Fibroblast of pulmonary artery (primary cell): Measurements from ENCODE around the gene SPOCK1.

Source experiments
- DNase-seq: peaks from one replicate; pipeline ENCODE4 v3.0.0-alpha.2; 2010; ENCODE audit warnings: low read depth
- H3K4me3 ChIP-seq: replicated peaks from 2 replicates; pipeline ENCODE4 v1.5.1; 2011; ENCODE audit warnings: low read depth, mild to moderate bottlenecking, control low read depth, low read length, moderate library complexity
- CTCF ChIP-seq: IDR thresholded peaks from 2 replicates; pipeline ENCODE4 v1.5.1; 2011; ENCODE audit warnings: mild to moderate bottlenecking, control low read depth, low read length, inconsistent platforms; ENCODE audit errors: missing control alignments

SPOCK1 gene

DNA sequence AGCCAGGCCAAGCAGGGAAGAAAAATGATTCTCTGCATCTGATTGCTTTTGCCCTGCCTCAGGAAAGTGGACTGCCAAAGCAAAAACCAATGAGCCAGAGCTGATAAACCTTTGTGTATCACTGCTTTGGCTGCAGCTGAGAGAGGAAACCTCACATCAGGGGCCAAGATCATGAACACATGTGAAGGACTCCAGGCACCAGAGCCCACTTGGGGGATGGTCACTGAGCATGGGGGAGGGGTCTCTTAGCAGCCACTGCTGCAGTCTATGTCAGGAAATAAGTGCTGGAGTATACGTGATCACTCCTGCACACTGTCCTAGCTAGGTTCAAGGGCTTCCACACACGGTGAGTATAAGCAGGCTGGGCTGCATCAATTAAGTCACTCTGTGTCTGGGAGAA, 229.9 kb downstream of the SPOCK1 start:
- TF ChIP-seq CTCF = no peak
- DNase-seq = no peak

DNA sequence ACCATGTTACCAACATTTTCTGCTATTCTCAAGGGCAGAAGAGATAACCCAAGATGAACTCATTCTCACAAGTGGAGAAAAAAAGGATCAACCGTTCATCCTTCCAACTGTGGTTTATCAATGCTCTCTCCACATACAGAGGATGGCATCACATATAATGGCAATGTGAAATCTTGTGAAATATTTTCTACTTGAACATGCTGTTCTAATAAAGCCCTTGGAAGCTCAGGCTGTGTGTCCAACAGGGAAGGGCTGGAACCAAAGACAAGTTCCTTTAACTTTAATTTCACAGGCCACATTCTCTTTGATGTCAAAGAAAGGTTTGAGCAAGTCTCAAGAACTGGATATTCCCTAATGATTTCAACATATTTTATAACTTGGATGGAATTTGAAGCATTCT, 230.5 kb downstream of the SPOCK1 start:
- H3K4me3 ChIP-seq = no peak overlapping the region
- DNase-seq = no peak
- TF ChIP-seq CTCF = no peak

More for the DNA sequence above, 229.9 kb downstream of the SPOCK1 start:
- H3K4me3 ChIP-seq = no peak overlapping the region

DNA sequence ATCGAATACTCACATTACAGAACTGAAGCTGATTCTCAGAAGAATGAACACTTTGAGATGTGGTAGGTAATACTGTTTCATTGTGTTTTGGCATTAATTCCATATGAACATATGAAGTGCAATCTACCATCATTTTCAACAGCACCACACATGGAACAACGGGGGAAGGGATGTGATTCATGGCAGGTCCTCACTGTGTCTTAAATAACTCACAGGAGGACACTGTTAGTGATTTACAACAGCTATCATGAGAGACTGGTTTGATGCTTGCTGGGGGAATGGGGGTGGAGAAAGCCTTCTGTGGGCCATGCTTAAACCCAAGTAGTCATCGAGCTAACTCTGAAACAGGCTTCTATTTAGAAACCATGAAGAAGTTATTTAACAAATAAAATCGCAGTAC, 232.9 kb downstream of the SPOCK1 start:
- TF ChIP-seq CTCF = no peak
- no peak overlapping the region for H3K4me3 ChIP-seq
- DNase-seq = no peak

- no peak overlapping the region for H3K4me3 ChIP-seq
- no peak for TF ChIP-seq CTCF
- DNase-seq = no peak
Observed at GRCh38 chr5:137265457-137265856, 233.7 kb downstream of the SPOCK1 start.

DNA sequence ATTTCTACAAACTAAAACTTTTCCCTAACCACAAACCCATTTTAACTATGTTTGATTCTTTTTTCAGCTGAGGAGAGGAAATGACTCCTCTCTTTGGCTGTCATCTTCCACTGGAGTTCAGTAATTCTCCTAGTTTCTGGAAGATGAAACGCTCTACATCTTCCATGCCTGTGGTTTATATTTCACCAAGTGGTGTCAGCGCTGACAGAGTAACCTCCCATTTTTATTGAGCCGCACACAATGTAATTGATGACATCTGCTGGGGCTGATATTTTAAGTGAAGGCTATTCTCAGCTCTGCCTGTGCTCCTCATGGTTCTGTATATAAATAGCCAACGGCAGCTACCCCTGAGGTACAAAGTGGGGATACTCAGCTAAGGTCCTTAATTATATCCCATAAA, 234.6 kb downstream of the SPOCK1 start:
- TF ChIP-seq CTCF = no peak
- no peak overlapping the region for H3K4me3 ChIP-seq
- DNase-seq = peak; percentile 64

DNA sequence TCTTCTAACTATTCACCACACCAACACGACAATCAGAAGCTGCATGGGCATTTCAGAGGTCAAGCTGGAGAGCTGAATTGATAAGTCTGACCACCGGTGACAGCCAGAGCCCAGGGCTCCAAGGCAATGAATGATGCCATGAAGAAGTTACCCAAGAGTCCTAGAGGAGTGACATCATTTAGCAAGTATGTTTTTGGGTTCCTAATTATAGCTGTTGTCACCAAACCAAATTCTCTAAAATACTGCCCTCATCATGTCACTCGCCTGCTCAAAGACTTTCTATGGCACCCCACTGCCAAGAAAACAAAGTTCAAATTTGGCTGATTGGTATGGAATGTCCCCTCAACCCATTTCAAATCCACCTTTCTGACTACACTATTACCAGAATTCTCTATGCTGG, 235.1 kb downstream of the SPOCK1 start:
- no peak overlapping the region for H3K4me3 ChIP-seq
- DNase-seq = no peak
- TF ChIP-seq CTCF = no peak

GRCh38 chr5:137263371-137264005, 235.6 kb downstream of the SPOCK1 start:
- no peak overlapping the region for H3K4me3 ChIP-seq
- no peak for TF ChIP-seq CTCF
- DNase-seq = no peak
